GM12875 (cell line): ENCODE data around the gene MCM7.
A peak's percentile ranks its signal among the peaks of the same experiment; 100 is the strongest.

Experiments
- H3K4me3 ChIP-seq: one replicate; pipeline ENCODE4 v1.5.1; 2011; ENCODE audit warnings: low read depth, low read length, control low read depth
- TF ChIP-seq, protein P1 (sequence below): IDR thresholded peaks from 2 replicates; pipeline ENCODE4 v1.5.1; 2011; ENCODE audit warnings: low read depth, mild to moderate bottlenecking, control low read depth, inconsistent platforms, low read length, moderate library complexity, borderline replicate concordance; ENCODE audit not compliant: insufficient read depth

Gene MCM7

DNA sequence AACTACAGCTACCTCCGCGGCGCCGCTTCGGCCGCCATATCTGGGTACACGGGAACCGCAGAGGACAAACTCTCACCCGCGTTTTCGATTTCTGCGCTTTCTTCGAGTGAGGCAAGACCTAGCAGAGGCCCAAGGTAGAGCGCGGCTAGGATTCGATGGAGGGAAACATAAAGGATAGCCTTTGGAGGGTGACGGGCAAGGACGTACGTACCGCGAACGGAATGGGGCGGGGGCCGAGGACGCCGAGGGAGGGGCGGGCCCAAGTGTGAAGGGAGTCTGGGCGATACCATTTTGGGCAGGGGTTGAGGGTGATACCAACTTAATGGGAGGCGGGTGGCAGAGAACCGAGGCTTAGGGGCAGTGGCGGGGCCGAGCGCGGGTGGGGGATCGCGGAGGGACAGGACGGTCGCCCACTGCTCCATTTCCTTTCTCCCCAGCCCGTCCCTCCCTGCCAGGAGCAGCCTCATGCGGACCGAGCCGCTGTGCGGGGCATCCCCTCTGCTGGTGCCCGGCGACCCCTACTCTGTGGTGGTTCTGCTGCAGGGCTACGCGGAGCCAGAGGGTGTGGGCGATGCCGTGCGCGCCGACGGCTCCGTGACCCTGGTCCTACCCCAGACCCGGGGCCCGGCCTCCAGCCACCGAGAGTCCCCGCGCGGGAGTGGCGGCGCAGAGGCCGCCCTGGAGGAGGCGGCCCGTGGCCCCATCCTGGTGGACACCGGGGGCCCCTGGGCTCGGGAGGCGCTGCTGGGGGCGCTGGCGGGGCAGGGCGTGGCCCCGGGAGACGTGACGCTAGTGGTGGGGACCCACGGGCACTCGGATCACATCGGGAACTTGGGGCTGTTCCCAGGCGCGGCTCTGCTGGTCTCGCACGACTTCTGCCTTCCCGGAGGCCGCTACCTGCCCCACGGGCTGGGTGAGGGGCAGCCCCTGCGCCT lies 26.0 kb upstream of the MCM7 start, which contains the start of gene MBLAC1:
Gene MBLAC1, plus strand, starts transcription at position 37 of the 935 bp plus-strand sequence. Its CDS starts 429 bp downstream, at position 466.
- H3K4me3 ChIP-seq, result peak within 1 kb of the TSS; percentile 87
- TF ChIP-seq, protein P1, sequence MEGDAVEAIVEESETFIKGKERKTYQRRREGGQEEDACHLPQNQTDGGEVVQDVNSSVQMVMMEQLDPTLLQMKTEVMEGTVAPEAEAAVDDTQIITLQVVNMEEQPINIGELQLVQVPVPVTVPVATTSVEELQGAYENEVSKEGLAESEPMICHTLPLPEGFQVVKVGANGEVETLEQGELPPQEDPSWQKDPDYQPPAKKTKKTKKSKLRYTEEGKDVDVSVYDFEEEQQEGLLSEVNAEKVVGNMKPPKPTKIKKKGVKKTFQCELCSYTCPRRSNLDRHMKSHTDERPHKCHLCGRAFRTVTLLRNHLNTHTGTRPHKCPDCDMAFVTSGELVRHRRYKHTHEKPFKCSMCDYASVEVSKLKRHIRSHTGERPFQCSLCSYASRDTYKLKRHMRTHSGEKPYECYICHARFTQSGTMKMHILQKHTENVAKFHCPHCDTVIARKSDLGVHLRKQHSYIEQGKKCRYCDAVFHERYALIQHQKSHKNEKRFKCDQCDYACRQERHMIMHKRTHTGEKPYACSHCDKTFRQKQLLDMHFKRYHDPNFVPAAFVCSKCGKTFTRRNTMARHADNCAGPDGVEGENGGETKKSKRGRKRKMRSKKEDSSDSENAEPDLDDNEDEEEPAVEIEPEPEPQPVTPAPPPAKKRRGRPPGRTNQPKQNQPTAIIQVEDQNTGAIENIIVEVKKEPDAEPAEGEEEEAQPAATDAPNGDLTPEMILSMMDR, result no peak

DNA sequence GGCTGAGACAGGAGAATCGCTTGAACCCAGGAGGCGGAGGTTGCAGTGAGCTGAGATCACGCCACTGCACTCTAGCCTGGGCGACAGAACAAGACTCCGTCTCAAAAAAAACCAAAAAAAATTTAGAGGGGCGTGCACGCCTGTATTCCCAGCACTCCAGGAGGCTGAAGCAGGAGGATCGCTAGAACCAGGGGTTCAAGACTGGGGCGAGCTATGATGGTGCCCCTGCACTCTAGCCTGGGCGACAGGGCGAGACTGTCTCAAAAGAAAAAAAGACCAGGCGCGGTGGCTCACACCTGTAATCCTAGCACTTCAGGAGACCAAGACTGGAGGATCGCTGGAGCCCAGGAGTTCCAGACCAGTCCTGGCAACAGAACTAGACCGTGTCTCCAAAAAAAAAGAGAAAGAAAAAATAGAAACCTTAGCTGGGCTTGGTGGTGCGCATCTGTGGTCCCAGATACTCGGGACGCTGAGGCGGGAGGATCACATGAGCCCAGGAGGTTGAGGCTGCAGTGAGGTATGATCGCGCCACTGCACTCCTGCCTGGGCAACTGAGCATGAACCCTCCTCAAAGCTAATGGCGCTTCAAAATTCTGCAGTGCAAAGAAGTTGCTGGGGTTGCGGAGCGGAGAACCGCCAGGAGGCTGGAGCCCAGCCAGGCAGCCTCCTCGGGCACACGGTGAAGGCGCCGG lies 25.2 kb upstream of the MCM7 start:
- TF ChIP-seq, protein P1, result no peak
- H3K4me3 ChIP-seq, result peak overlapping the region; percentile 87

DNA sequence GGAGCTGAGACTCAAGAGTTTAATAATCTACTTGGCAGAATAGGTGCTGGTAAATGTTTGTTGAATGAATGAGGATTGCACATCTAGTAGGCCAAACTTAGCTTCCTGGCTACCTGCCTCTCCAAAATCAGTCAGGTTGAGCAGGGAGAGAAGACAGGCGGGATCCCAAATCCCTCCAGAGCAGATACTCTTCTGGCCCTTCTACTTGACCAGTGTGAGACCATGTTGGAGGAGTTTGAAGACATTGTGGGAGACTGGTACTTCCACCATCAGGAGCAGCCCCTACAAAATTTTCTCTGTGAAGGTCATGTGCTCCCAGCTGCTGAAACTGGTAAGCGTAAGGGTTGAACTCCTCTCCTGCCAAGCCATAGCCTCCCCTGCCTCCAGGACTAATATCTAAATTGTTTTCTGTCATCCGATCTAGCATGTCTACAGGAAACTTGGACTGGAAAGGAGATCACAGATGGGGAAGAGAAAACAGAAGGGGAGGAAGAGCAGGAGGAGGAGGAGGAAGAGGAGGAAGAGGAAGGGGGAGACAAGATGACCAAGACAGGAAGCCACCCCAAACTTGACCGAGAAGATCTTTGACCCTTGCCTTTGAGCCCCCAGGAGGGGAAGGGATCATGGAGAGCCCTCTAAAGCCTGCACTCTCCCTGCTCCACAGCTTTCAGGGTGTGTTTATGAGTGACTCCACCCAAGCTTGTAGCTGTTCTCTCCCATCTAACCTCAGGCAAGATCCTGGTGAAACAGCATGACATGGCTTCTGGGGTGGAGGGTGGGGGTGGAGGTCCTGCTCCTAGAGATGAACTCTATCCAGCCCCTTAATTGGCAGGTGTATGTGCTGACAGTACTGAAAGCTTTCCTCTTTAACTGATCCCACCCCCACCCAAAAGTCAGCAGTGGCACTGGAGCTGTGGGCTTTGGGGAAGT lies 23.4 kb upstream of the MCM7 start:
- TF ChIP-seq, protein P1, result no peak
- H3K4me3 ChIP-seq, result no peak overlapping the region

DNA sequence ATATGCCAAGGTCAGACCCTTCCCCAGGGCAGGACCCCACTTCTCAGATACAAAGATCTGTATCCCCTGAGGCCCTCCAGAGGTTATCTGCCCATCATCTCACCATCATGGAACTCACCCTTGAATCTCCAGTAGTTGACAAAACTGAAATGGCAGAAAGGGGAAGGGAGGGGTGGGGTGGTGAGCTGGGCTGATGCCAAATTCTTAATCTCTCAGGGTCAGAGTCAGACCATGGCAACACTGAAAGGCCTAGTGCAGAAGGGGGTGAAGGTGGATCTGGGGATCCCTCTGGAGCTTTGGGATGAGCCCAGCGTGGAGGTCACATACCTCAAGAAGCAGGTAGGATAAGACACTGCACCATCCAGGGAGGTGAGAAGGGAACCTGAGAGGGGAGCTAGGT lies 21.4 kb upstream of the MCM7 start:
- TF ChIP-seq, protein P1, result no peak
- no peak overlapping the region for H3K4me3 ChIP-seq

DNA sequence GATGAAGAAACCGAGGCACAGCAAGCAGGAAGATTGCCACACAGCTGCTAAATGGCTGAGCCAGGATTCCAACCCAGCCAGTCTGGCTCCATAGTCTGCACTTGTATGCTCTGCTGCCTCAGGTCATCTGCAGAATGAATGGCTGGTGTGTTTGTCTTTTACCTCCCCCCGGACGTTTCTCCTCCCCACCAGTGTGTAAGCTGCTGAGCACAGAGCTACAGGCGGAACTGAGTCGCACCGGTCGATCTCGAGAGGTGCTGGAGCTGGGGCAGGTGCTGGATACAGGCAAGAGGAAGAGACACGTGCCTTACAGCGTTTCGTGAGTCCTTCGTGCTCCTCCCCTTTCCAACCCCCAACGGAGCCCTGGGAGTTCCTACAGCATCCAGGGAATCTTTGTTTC lies 20.9 kb upstream of the MCM7 start:
- H3K4me3 ChIP-seq, result no peak overlapping the region
- TF ChIP-seq, protein P1, result no peak

DNA sequence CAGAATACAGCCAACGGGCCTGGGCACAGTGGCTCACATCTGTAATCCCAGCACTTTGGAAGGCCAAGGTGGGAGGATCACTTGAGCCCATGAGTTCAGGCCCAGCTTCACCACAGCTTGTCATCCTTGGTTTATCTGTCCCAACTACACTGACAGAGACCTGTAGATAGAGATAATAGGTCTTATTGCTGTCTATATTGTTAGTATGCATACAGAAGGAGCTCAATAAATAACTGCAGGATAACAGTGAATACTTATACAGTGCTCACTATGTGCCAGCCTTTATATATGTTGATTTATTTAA lies 19.5 kb upstream of the MCM7 start:
- H3K4me3 ChIP-seq, result no peak overlapping the region
- TF ChIP-seq, protein P1, result no peak
